Lung (tissue), 12 donors: ENCODE measurements around the gene IFNL2. TPM values are rescaled to one million over a fixed set of nuclear protein-coding genes. Genes with fewer than 3 reads are reported as not detected.

Experiments used
- ATAC-seq: fragments of 200-7000 bp; cut with Tn5 transposase; one replicate; pipeline ENCODE4 v1.9.1; 2020; ENCODE audit warnings: moderate number of reproducible peaks; ENCODE audit not compliant: insufficient read depth, low FRiP score
- DNase-seq, 3 donors: peaks; one replicate each; pipeline ENCODE4 v3.0.0-alpha.2; 2013 to 2017
- H3K27ac ChIP-seq, 2 donors: one replicate each; pipeline ENCODE4 v1.5.1; 2013; ENCODE audit warnings: mild to moderate bottlenecking in 2 of 2, moderate library complexity in 2 of 2, control low read depth in 1 of 2, inconsistent platforms in 1 of 2, low read depth in 1 of 2, low read length in 1 of 2
- H3K27me3 ChIP-seq, 3 donors: one replicate each; pipeline ENCODE4 v1.5.1; 2013; ENCODE audit warnings: low read length in 2 of 3; ENCODE audit not compliant: control insufficient read depth in 3 of 3, insufficient read depth in 3 of 3
- H3K36me3 ChIP-seq, 4 donors: one replicate each; pipeline ENCODE4 v1.5.1; 2013; ENCODE audit warnings: low read length in 4 of 4, mild to moderate bottlenecking in 1 of 4, moderate library complexity in 1 of 4; ENCODE audit not compliant: control insufficient read depth in 4 of 4, insufficient read depth in 4 of 4
- H3K4me1 ChIP-seq, 5 donors: one replicate each; pipeline ENCODE4 v1.5.1; 2013; ENCODE audit warnings: low read length in 5 of 5, mild to moderate bottlenecking in 2 of 5, moderate library complexity in 1 of 5; ENCODE audit not compliant: control insufficient read depth in 5 of 5, insufficient read depth in 5 of 5
- H3K4me3 ChIP-seq: one replicate; pipeline ENCODE4 v1.5.1; 2013; ENCODE audit warnings: mild to moderate bottlenecking, control low read depth, moderate library complexity
- H3K9ac ChIP-seq, 2 donors: one replicate each; pipeline ENCODE4 v1.5.1; 2013; ENCODE audit warnings: low read length in 2 of 2, control low read depth in 1 of 2; ENCODE audit not compliant: insufficient read depth in 1 of 2
- H3K9me3 ChIP-seq, 4 donors: one replicate each; pipeline ENCODE4 v1.5.1; 2013; ENCODE audit warnings: low read length in 3 of 4, mild to moderate bottlenecking in 1 of 4, moderate library complexity in 1 of 4; ENCODE audit not compliant: control insufficient read depth in 4 of 4, insufficient read depth in 3 of 4
- CTCF ChIP-seq: IDR thresholded peaks from 2 replicates; pipeline ENCODE4 v1.5.1; 2012; ENCODE audit warnings: mild to moderate bottlenecking; ENCODE audit errors: control extremely low read depth, extremely low read depth
- WGBS, 2 donors: extraction: QIAGEN DNeasy Blood & Tissue Kit; methylation state at CpG; one replicate each; pipeline ENCODE4 v1.1.7; 2013; 5-methylcytosine and 5-hydroxymethylcytosine counted together
- polyA plus RNA-seq, 2 donors: library from polyadenylated mRNA; stranded (reverse); fragments of 200-250 nt; gene quantifications; one replicate each; pipeline ENCODE4 v1.2.1, GENCODE V29; 2013
- total RNA-seq, 2 donors: library from RNA; depleted of rRNA in 1 of 2; stranded (reverse); fragments of >200 nt in 1 of 2; gene quantifications; one replicate each; pipeline ENCODE4 v1.2.1, GENCODE V29; 2014 to 2021
- donor health status: control.
- donor health status: control.
- donor health status: Bipolar disorder and iron deficiency.
- donor health status: healthy.
- donor health status: DM: yes; HTN: yes; CAD: no.

Gene IFNL2
- total and polyA plus RNA-seq, 4 donors: not detected

DNA sequence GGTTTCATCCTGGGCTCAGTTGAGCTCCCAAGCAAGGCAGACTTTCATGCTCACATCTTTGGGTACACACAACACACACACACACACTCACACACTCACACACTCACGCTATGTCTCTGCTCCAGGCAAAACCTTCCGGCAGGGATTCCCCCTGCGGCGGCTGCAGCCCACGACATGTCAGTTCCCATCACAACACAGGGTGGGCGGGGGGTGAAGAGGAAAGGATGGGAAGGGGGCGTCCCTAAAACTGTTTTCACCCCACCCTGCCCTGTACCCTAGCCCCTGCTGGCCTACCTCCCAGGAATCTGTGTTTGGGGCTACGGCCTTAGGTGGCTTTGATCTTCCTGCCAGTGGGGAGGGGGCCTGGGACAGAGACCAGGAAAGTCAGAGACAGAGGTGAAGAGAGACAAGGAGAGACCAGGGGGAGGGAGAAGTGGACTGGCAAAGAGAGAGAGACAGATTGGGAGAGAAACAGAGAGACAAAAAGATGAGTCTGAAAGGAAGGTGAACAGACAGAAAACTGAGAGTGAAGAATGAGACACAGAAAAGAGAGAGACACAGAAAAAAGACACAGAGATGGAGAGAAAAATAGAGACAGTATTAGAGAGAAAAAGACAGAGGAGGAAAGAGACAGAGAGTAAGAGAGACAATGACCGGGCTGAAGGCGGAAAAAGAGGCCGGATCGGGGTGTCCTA lies 48.6 kb downstream of the IFNL2 start:
- Histone ChIP-seq H3K36me3 (peaks cover 0 to 13% (median 0%) of the 10 kb centered on the region in 4 donors), H3K27ac (no peak overlapping the region), H3K27me3 (no peaks in the 10 kb centered on the region), H3K9me3 (no peaks in the 10 kb centered on the region), H3K4me1 (peaks cover 0 to 10% (median 3%) of the 10 kb centered on the region in 5 donors), H3K4me3 (no peak overlapping the region), H3K9ac (no peak overlapping the region)
- 90 to 94% methylated on average over 12 of the region's 12 CpGs for WGBS, 2 donors
- no peak for ATAC-seq
- TF ChIP-seq CTCF: no peak
- no peak for DNase-seq

DNA sequence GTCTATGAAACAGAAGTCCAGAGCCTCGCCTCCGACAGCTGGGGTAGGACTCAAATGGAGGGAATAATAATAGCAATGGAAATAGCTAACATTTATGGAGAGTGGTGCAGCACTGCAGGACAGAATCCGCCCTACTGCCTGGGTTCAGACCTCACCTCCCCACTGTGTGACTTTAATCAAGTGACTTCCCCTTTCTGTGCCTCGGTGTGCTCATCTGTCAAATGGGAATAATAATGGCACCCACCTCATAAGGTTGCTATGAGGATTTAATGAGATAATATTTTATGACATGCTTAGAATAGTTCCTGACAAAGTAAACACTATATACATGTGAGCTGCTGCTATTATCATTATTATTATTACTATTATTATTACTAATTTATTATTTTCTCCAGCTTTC lies 49.3 kb downstream of the IFNL2 start:
- no peak for TF ChIP-seq CTCF
- H3K36me3 ChIP-seq: peaks cover 0 to 13% (median 0%) of the 10 kb centered on the region in 4 donors
- WGBS, 2 donors: 96 to 98% methylated on average over 4 of the region's 4 CpGs
- ATAC-seq (no peak), DNase-seq (no peak)
- H3K27me3 ChIP-seq: no peaks in the 10 kb centered on the region
- H3K9ac ChIP-seq: no peak overlapping the region
- H3K9me3 ChIP-seq: no peaks in the 10 kb centered on the region
- no peak overlapping the region for H3K4me3 ChIP-seq
- peaks cover 0 to 10% (median 3%) of the 10 kb centered on the region in 5 donors for H3K4me1 ChIP-seq
- no peak overlapping the region for H3K27ac ChIP-seq

GRCh38 chr19:39318071-39318470 lies 49.9 kb downstream of the IFNL2 start:
- H3K27me3 ChIP-seq: no peaks in the 10 kb centered on the region
- TF ChIP-seq CTCF: no peak
- H3K4me3 ChIP-seq: no peak overlapping the region
- H3K27ac ChIP-seq: no peak overlapping the region
- H3K9ac ChIP-seq: no peak overlapping the region
- DNase-seq: no peak
- no peaks in the 10 kb centered on the region for H3K9me3 ChIP-seq
- peaks cover 0 to 10% (median 3%) of the 10 kb centered on the region in 5 donors for H3K4me1 ChIP-seq
- 94% methylated on average over 5 of the region's 5 CpGs for WGBS, 2 donors
- H3K36me3 ChIP-seq: peaks cover 0 to 13% (median 0%) of the 10 kb centered on the region in 4 donors
- no peak for ATAC-seq

DNA sequence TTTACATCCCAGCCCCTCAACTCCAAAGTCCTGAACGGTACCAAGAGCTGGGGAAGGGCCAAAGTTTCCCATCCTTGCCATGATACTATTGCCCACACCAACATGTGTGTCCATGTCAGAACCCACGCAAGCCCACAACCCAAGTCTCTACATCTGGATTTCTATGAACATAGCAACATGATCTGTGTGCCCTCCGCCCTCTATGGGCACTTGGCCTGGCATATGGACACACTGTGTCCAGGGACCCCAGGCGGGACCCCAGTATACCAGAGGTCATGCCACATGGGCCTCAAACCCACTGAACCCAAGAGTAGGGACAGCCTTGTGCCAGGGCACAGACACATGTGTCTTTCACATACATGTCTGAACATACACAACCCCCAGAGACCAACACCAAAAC lies 50.5 kb downstream of the IFNL2 start:
- no peak for ATAC-seq
- 96 to 98% methylated on average over 4 of the region's 4 CpGs for WGBS, 2 donors

More for the DNA sequence above, 50.5 kb downstream of the IFNL2 start:
- Histone ChIP-seq H3K4me1 (peaks cover 0 to 10% (median 3%) of the 10 kb centered on the region in 5 donors), H3K4me3 (no peak overlapping the region), H3K27me3 (no peaks in the 10 kb centered on the region), H3K27ac (no peak overlapping the region), H3K36me3 (peaks cover 0 to 12% (median 0%) of the 10 kb centered on the region in 4 donors), H3K9me3 (no peaks in the 10 kb centered on the region), H3K9ac (no peak overlapping the region)
- no peak for TF ChIP-seq CTCF
- no peak for DNase-seq
